ENCODE results near the gene FBN1. TPM values are rescaled to one million over a fixed set of nuclear protein-coding genes. Genes with fewer than 3 reads are reported as not detected.

Gene FBN1
- total and polyA plus RNA-seq, 2 of the 13 experiments (the other 11 are each of a cell fraction or from before 2014, with no cell fraction given) = 1.5 to 3.0 TPM

DNA sequence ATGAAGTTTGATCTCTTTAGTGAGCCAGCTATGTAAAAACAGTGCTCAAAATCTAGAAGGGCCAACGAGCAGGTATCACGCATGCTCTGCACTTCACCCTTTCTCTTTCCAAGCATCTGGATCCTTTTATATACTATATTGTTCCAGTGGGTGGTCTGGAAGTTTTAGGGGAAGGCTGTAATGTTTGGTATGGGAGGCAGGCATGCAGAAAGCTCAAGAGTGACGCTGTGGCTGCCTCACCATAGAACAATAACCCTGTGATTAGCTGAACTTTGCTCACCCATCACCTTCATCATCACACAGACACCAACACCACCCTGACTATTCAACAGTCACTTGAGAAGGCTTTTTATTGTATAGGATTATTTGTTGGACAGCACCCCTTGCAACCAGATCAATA, 81.6 kb downstream of the FBN1 start:
- WGBS (ENCODE audit: low lambda C conversion rate) = 29% methylated on average over 3 of the region's 3 CpGs
- intact Hi-C loops (cut with micrococcal nuclease; ENCODE audit: unreplicated experiment) (no loop called here), in situ Hi-C loops (cut with HindIII; ENCODE audit: extremely low pct_ligation_motif_present, low pct_unique_long_range_greater_than_20kb) (no loop called here)
- CTCF ChIA-PET (ENCODE audit: low intra/inter-chr PET ratio, low total read pairs) = no interaction called here
- FAIRE-seq = no peak
- H3K79me2 ChIP-seq (ENCODE audit: insufficient read depth, low read length) = no peaks in the 10 kb centered on the region
- H3K36me3 ChIP-seq (replicated peaks in 1 of 2; ENCODE audit: control insufficient read depth in 1 of 2, insufficient read depth in 2 of 2, low read length in 2 of 2) = no peaks in the 10 kb centered on the region
- no peak for DNase-seq (ENCODE audit: low spot score)
- H3K27ac ChIP-seq (ENCODE audit: extremely low read length, insufficient read depth, low read length) = no peak overlapping the region
- no peak overlapping the region for H3K4me2 ChIP-seq (ENCODE audit: low read depth, low read length)
- no peaks in the 10 kb centered on the region for H3K27me3 ChIP-seq (ENCODE audit: control insufficient read depth in 1 of 2, insufficient read depth in 2 of 2, low read length in 2 of 2)
- no peak for TF ChIP-seq JUNB (CRISPR knock-in tag; IDR thresholded peaks at IDR 0.05; ENCODE audit: borderline replicate concordance)
- no peak for TF ChIP-seq ZNF773 (CRISPR knock-in tag; IDR thresholded peaks at IDR 0.05; ENCODE audit: borderline replicate concordance)
- no peak for TF ChIP-seq CREB1 (IDR thresholded peaks at IDR 0.05)
- no peak for TF ChIP-seq CREB1 (CRISPR knock-in tag; IDR thresholded peaks at IDR 0.05)
- no peak for TF ChIP-seq AGO1 (IDR thresholded peaks at IDR 0.05; ENCODE audit: low read depth, low read length, poor library complexity, severe bottlenecking)
- TF ChIP-seq CSRNP2 (CRISPR knock-in tag; conservative IDR thresholded peaks at IDR 0.05; ENCODE audit: low read depth) = no peak
- no peak for TF ChIP-seq RBAK (CRISPR knock-in tag; IDR thresholded peaks at IDR 0.05)
- no peak for TF ChIP-seq SMAD9 (CRISPR knock-in tag; IDR thresholded peaks at IDR 0.05)
- TF ChIP-seq JARID2 (CRISPR knock-in tag; IDR thresholded peaks at IDR 0.05; ENCODE audit: insufficient replicate concordance) = no peak
- no peak for TF ChIP-seq SMAD3 (CRISPR knock-in tag; IDR thresholded peaks at IDR 0.05)
- TF ChIP-seq, protein P1, sequence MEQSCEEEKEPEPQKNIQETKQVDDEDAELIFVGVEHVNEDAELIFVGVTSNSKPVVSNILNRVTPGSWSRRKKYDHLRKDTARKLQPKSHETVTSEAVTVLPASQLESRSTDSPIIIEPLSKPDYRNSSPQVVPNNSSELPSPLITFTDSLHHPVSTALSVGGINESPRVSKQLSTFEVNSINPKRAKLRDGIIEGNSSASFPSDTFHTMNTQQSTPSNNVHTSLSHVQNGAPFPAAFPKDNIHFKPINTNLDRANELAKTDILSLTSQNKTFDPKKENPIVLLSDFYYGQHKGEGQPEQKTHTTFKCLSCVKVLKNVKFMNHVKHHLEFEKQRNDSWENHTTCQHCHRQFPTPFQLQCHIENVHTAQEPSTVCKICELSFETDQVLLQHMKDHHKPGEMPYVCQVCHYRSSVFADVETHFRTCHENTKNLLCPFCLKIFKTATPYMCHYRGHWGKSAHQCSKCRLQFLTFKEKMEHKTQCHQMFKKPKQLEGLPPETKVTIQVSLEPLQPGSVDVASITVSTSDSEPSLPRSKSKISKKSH (CRISPR knock-in tag; IDR thresholded peaks at IDR 0.05; ENCODE audit: borderline replicate concordance) = no peak
- TF ChIP-seq KDM6A (CRISPR knock-in tag; IDR thresholded peaks at IDR 0.05; ENCODE audit: low read depth) = no peak
- TF ChIP-seq ELF3 (CRISPR knock-in tag; IDR thresholded peaks at IDR 0.05) = no peak
- peak; percentile 47; the same call in 2 of the 3 replicates for ATAC-seq
- no peak overlapping the region for H2AFZ ChIP-seq (ENCODE audit: low read length)
- H3K9ac ChIP-seq (ENCODE audit: insufficient read depth, low read depth, low read length) = no peak overlapping the region
- no TSS peak for BruUV-seq (replicated peaks)
- no peak overlapping the region for H3K4me3 ChIP-seq (replicated peaks in 1 of 3; ENCODE audit: insufficient read depth in 1 of 3, low read depth in 2 of 3, low read length in 3 of 3)
- POLR2A ChIA-PET = no interaction called here
- H3K4me1 ChIP-seq (ENCODE audit: insufficient read depth, low read length) = no peaks in the 10 kb centered on the region
- H4K20me1 ChIP-seq (ENCODE audit: insufficient read depth, low read length) = no peaks in the 10 kb centered on the region
- no peaks in the 10 kb centered on the region for H3K9me3 ChIP-seq (ENCODE audit: low read length)
